Measurements from ENCODE around the gene C1orf53. TPM values are rescaled to one million over a fixed set of nuclear protein-coding genes. Genes with fewer than 3 reads are reported as not detected.
"Not testable (repeated sequence)": the region's sequence is repeated elsewhere in the genome, so short reads cannot be mapped to it uniquely, and the experiment has no call there.

Gene C1orf53
- total RNA-seq: 4.9 TPM
- long read RNA-seq, partial matches to known transcripts: 0 of 3 reads
- long read RNA-seq, other reads (novel, unspliced or antisense): 0 of 3 reads

- intact Hi-C loops (cut with micrococcal nuclease): no loop called here
- DNase-seq (peak; percentile 92), ATAC-seq (peak; percentile 100)
These were observed at the start of gene C1orf53 for GRCh38 chr1:197902454-197903195. C1orf53 (plus strand) TSS chr1:197902630; CDS start chr1:197902650, 20 bp downstream.

- ATAC-seq; intact Hi-C loops (cut with micrococcal nuclease); DNase-seq: not testable (repeated sequence)
These were observed 46.7 kb upstream of the C1orf53 start for GRCh38 chr1:197855751-197856150.

GRCh38 chr1:197857477-197857876, 45.0 kb upstream of the C1orf53 start:
- ATAC-seq: no peak
- intact Hi-C loops (cut with micrococcal nuclease): no loop called here
- DNase-seq: no peak

GRCh38 chr1:197859024-197859423, 43.4 kb upstream of the C1orf53 start:
- DNase-seq: no peak
- no peak for ATAC-seq
- intact Hi-C loops (cut with micrococcal nuclease): no loop called here

GRCh38 chr1:197862221-197862620, 40.2 kb upstream of the C1orf53 start:
- ATAC-seq (no peak), DNase-seq (no peak)
- intact Hi-C loops (cut with micrococcal nuclease): loop anchor here (10.0 kb wide), 1 partner anchor 337 kb away; no protein-coding TSS in a partner anchor

- ATAC-seq: no peak
- intact Hi-C loops (cut with micrococcal nuclease): loop anchor here (10.0 kb wide), 1 partner anchor 338 kb away; no protein-coding TSS in a partner anchor
These were observed 39.8 kb upstream of the C1orf53 start for GRCh38 chr1:197862671-197863070.

GRCh38 chr1:197865809-197866208, 36.6 kb upstream of the C1orf53 start:
- DNase-seq: no peak
- intact Hi-C loops (cut with micrococcal nuclease): loop anchor here (10.0 kb wide), 1 partner anchor 341 kb away; no protein-coding TSS in a partner anchor
- no peak for ATAC-seq

More at GRCh38 chr1:197862671-197863070, 39.8 kb upstream of the C1orf53 start:
- DNase-seq: no peak

GRCh38 chr1:197868751-197869489, 33.5 kb upstream of the C1orf53 start:
- DNase-seq (no peak), ATAC-seq (peak; percentile 86)
- intact Hi-C loops (cut with micrococcal nuclease): loop anchor here (2.0 to 10.0 kb wide), 2 partner anchors 254 to 344 kb away; no protein-coding TSS in a partner anchor

GRCh38 chr1:197869490-197870077, 32.8 kb upstream of the C1orf53 start:
- no peak for DNase-seq
- intact Hi-C loops (cut with micrococcal nuclease): loop anchor here (2.0 to 10.0 kb wide), 2 partner anchors 255 to 345 kb away; no protein-coding TSS in a partner anchor
- ATAC-seq: no peak

GRCh38 chr1:197876894-197877293, 25.5 kb upstream of the C1orf53 start:
- ATAC-seq (no peak), DNase-seq (no peak)
- intact Hi-C loops (cut with micrococcal nuclease): no loop called here

- ATAC-seq; DNase-seq; intact Hi-C loops (cut with micrococcal nuclease): not testable (repeated sequence)
These were observed 22.0 kb upstream of the C1orf53 start for GRCh38 chr1:197880385-197880784.

GRCh38 chr1:197882241-197882640, 20.2 kb upstream of the C1orf53 start:
- ATAC-seq; DNase-seq; intact Hi-C loops (cut with micrococcal nuclease): not testable (repeated sequence)

GRCh38 chr1:197884173-197884572, 18.3 kb upstream of the C1orf53 start:
- no peak for DNase-seq
- intact Hi-C loops (cut with micrococcal nuclease): no loop called here

GRCh38 chr1:197890936-197891335, 11.5 kb upstream of the C1orf53 start:
- intact Hi-C loops (cut with micrococcal nuclease): no loop called here
- DNase-seq (no peak), ATAC-seq (no peak)

More at GRCh38 chr1:197884173-197884572, 18.3 kb upstream of the C1orf53 start:
- ATAC-seq: no peak

GRCh38 chr1:197892684-197893083, 9.7 kb upstream of the C1orf53 start:
- intact Hi-C loops (cut with micrococcal nuclease): no loop called here
- DNase-seq: no peak
- no peak for ATAC-seq

GRCh38 chr1:197896301-197896700, 6.1 kb upstream of the C1orf53 start:
- DNase-seq (no peak), ATAC-seq (no peak)
- intact Hi-C loops (cut with micrococcal nuclease): no loop called here

- ATAC-seq: no peak
- DNase-seq: no peak
- intact Hi-C loops (cut with micrococcal nuclease): no loop called here
These were observed 3.4 kb upstream of the C1orf53 start for GRCh38 chr1:197899037-197899436.

- DNase-seq (no peak), ATAC-seq (no peak)
- intact Hi-C loops (cut with micrococcal nuclease): no loop called here
These were observed 338 bp upstream of the C1orf53 start for GRCh38 chr1:197902131-197902453.

GRCh38 chr1:197903196-197903514, 725 bp downstream of the C1orf53 start:
- DNase-seq (no peak), ATAC-seq (peak; percentile 13)
- intact Hi-C loops (cut with micrococcal nuclease): no loop called here

Measured in left ventricle myocardium superior (tissue), 1 donor.